ENCODE measurements around the gene CXCL17.
"Not testable (repeated sequence)": the region's sequence is repeated elsewhere in the genome, so short reads cannot be mapped to it uniquely, and the experiment has no call there.

Gene CXCL17
- total RNA-seq: 0 to 0.44 (median 0) reads per million in 17 experiments

- no peak for DNase-seq
These were observed at the start of gene CXCL17 for GRCh38 chr19:42442833-42443232. TSS of gene CXCL17 (minus strand) at chr19:42442946. CDS start at chr19:42442832, 114 bp downstream.

- no peak for DNase-seq
These were observed 46.2 kb upstream of the CXCL17 start for GRCh38 chr19:42488783-42489521.

- no peak for DNase-seq
These were observed 45.0 kb upstream of the CXCL17 start for GRCh38 chr19:42487798-42488178.

- no peak for DNase-seq
These were observed 44.5 kb upstream of the CXCL17 start for GRCh38 chr19:42487032-42487797.

GRCh38 chr19:42485036-42485435 is 42.3 kb upstream of the CXCL17 start:
- not testable (repeated sequence) for DNase-seq

- peak in 3 of 4 experiments; percentile 40 to 51 (median 42) for DNase-seq
These were observed 37.8 kb upstream of the CXCL17 start for GRCh38 chr19:42480335-42481095.

GRCh38 chr19:42479736-42480135 is 37.0 kb upstream of the CXCL17 start:
- no peak for DNase-seq

GRCh38 chr19:42478765-42479311 is 36.1 kb upstream of the CXCL17 start:
- no peak for DNase-seq

GRCh38 chr19:42477933-42478332 is 35.2 kb upstream of the CXCL17 start:
- no peak for DNase-seq

- no peak for DNase-seq
These were observed 34.4 kb upstream of the CXCL17 start for GRCh38 chr19:42477117-42477516.

- no peak for DNase-seq
These were observed 32.6 kb upstream of the CXCL17 start for GRCh38 chr19:42475366-42475765.

GRCh38 chr19:42474743-42475142 is 32.0 kb upstream of the CXCL17 start:
- DNase-seq: no peak

GRCh38 chr19:42473686-42474085 is 30.9 kb upstream of the CXCL17 start:
- DNase-seq: no peak

- no peak for DNase-seq
These were observed 29.8 kb upstream of the CXCL17 start for GRCh38 chr19:42472402-42473147.

GRCh38 chr19:42471554-42472249 is 29.0 kb upstream of the CXCL17 start:
- DNase-seq: no peak

- DNase-seq: peak in 3 of 4 experiments; percentile 40 to 54 (median 42)
These were observed 26.8 kb upstream of the CXCL17 start for GRCh38 chr19:42469311-42470235.

GRCh38 chr19:42468273-42468796 is 25.6 kb upstream of the CXCL17 start:
- DNase-seq: peak in 1 of 4 experiments; percentile 22

- DNase-seq: peak; percentile 39 to 64 (median 55)
These were observed 24.5 kb upstream of the CXCL17 start for GRCh38 chr19:42467183-42467760.

- peak in 2 of 4 experiments; percentile 41 to 42 for DNase-seq
These were observed 23.9 kb upstream of the CXCL17 start for GRCh38 chr19:42466521-42467182.
